NCI-H1048 (cell line): Measurements from ENCODE around the gene RARRES2.

ENCODE experiments used
- DNase-seq: peaks from one replicate; lab custom pipeline; 2025; lab: John Stamatoyannopoulos, UW

RARRES2 gene

GRCh38 chr7:150376560-150376959 lies 35.1 kb upstream of the RARRES2 start:
- no peak for DNase-seq

GRCh38 chr7:150375662-150376521 lies 34.5 kb upstream of the RARRES2 start:
- no peak for DNase-seq

GRCh38 chr7:150374472-150374871 lies 33.0 kb upstream of the RARRES2 start:
- no peak for DNase-seq

DNA sequence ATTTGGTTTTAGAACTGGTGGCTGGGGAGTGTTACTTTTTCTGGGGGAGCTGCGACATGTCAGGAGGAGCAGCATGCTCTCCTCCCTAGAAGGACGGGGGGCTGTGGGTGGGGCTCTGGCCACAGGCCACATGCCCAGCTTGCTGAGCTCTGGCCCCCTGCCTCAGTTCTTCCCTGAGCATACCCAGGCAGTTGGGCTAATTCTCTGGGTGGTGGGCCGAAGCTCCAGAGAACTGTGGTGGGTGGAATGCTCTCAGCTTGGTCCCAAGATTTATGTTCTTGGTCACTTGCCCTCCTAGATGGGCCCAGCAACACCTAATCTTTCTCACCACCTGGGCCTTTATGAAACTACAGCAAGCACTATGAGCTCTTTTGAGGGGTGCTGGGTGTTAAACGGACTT lies 32.6 kb upstream of the RARRES2 start:
- DNase-seq, result no peak

GRCh38 chr7:150373049-150373801 lies 31.8 kb upstream of the RARRES2 start:
- no peak for DNase-seq

DNA sequence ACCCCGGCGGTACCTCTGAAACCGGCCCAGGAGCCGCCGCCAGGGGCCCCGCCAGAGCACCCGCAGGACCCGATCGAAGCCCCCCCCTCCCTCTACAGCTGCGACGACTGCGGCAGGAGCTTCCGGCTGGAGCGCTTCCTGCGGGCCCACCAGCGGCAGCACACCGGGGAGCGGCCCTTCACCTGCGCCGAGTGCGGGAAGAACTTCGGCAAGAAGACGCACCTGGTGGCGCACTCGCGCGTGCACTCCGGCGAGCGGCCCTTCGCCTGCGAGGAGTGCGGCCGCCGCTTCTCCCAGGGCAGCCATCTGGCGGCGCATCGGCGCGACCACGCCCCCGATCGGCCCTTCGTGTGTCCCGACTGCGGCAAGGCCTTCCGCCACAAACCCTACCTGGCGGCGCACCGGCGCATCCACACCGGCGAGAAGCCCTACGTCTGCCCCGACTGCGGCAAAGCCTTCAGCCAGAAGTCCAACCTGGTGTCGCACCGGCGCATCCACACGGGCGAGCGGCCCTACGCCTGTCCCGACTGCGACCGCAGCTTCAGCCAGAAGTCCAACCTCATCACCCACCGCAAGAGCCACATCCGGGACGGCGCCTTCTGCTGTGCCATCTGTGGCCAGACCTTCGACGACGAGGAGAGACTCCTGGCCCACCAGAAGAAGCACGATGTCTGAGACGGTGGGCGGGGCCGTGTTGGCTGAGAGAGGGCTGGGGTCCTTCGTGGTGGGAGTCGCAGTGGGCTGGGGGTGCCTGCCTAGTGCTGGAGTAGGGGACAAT lies 31.0 kb upstream of the RARRES2 start:
- DNase-seq, result no peak

DNA sequence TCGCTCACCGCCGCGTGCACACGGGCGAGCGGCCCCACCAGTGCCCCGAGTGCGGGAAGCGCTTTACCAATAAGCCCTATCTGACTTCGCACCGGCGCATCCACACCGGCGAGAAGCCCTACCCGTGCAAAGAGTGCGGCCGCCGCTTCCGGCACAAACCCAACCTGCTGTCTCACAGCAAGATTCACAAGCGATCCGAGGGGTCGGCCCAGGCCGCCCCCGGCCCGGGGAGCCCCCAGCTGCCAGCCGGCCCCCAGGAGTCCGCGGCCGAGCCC lies 30.5 kb upstream of the RARRES2 start:
- DNase-seq, result no peak

DNA sequence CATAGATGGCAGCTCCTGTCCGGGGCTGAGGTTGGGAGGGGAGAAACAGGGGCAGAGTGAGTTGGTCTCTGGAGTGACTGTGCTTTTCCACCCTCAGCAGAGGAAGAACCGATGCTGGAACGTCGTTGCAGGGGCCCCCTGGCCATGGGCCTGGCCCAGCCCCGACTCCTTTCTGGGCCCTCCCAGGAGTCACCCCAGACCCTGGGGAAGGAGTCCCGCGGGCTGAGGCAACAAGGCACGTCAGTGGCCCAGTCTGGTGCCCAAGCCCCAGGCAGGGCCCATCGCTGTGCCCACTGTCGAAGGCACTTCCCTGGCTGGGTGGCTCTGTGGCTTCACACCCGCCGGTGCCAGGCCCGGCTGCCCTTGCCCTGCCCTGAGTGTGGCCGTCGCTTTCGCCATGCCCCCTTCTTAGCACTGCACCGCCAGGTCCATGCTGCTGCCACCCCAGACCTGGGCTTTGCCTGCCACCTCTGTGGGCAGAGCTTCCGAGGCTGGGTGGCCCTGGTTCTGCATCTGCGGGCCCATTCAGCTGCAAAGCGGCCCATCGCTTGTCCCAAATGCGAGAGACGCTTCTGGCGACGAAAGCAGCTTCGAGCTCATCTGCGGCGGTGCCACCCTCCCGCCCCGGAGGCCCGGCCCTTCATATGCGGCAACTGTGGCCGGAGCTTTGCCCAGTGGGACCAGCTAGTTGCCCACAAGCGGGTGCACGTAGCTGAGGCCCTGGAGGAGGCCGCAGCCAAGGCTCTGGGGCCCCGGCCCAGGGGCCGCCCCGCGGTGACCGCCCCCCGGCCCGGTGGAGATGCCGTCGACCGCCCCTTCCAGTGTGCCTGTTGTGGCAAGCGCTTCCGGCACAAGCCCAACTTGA lies 29.9 kb upstream of the RARRES2 start:
- no peak for DNase-seq

GRCh38 chr7:150370612-150371071 lies 29.2 kb upstream of the RARRES2 start:
- DNase-seq, result no peak

- no peak for DNase-seq
Observed at GRCh38 chr7:150369748-150370501, 28.5 kb upstream of the RARRES2 start.

DNA sequence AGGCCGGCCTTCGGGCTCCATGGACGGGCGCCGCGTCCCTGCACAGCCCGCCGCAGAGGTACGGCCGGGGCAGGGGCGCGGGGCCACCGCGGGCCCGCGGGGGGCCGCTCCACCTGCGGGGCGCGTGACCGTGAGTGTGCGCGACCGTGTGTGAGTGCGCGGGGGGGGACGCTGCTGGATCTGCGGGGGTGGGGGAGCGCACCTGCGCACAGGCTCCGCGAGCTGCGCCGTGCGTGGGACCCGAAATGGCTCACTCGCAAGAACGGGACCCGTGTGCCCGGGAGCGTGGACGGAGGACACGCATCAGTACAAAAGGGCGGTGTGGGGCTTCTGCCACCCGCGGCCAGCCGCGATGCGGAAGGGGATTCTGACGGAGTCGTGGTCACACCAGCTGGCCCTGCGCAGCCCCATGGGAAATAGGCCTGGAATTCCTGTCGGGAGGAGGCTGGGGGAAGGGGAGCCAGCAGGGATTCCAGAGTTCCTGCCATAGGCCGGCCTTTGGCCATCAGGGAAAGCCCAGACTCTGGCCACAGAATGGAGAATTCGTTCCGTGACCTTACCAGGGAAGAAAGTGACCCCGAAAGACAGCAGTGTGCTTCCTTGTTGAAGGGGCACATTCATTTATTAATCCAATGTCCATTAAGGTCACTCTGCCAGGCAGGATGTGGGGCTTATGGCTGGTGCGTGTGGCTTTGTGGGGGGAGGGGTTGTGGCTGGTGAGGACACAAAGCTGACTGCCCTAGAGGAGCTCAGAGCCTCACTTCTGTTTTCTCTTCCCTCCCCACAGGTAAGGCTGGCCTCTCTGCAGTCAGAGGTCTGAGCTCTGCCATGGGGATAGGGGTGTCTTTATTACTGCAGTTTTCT lies 27.7 kb upstream of the RARRES2 start:
- DNase-seq, result no peak

- DNase-seq, result peak; percentile 66
Observed at GRCh38 chr7:150368096-150368883, 26.9 kb upstream of the RARRES2 start, which contains the start of gene REPIN1. REPIN1 (plus strand) TSS chr7:150368822; CDS start chr7:150369712, 890 bp downstream.

GRCh38 chr7:150367677-150368095 lies 26.3 kb upstream of the RARRES2 start:
- DNase-seq, result no peak

- no peak for DNase-seq
Observed at GRCh38 chr7:150365673-150366398, 24.4 kb upstream of the RARRES2 start.

GRCh38 chr7:150365194-150365593 lies 23.8 kb upstream of the RARRES2 start:
- no peak for DNase-seq

- no peak for DNase-seq
Observed at GRCh38 chr7:150363872-150364271, 22.4 kb upstream of the RARRES2 start.

GRCh38 chr7:150363370-150363769 lies 21.9 kb upstream of the RARRES2 start:
- DNase-seq, result no peak
